Common myeloid progenitor, CD34-positive (primary cell): ENCODE data around the gene PLG.
"Not testable (repeated sequence)": the region's sequence is repeated elsewhere in the genome, so short reads cannot be mapped to it uniquely, and the experiment has no call there.

Experiments used
- CTCF ChIA-PET: fragments of 350-600 bp; sonication (Branson Sonifier 250); formaldehyde crosslinking; loops from one replicate; lab custom pipeline; 2021; ENCODE audit warnings: antibody characterized with exemption; lab: Charles Lee
- POLR2A ChIA-PET: fragments of 350-600 bp; sonication (Branson Sonifier 250); formaldehyde crosslinking; loops from one replicate; lab custom pipeline; 2021; ENCODE audit warnings: antibody characterized with exemption; lab: Charles Lee
- DNase-seq, 3 donors: peaks; one replicate each; pipeline versions ENCODE4 v3.0.0 to v3.0.0-alpha.2; 2013
- H3K27ac ChIP-seq, 2 experiments: 1 replicate in 1 of 2; 2 replicates in 1 of 2; pipeline ENCODE4 v1.7.0; 2013; ENCODE audit warnings: inconsistent platforms in 2 of 2, low read length in 2 of 2, mild to moderate bottlenecking in 2 of 2, low read depth in 1 of 2, moderate library complexity in 1 of 2; ENCODE audit not compliant: severe bottlenecking in 2 of 2, insufficient read depth in 1 of 2, poor library complexity in 1 of 2
- H3K27me3 ChIP-seq, 5 experiments: replicated peaks in 2 of 5; 1 replicate in 3 of 5; 2 replicates in 2 of 5; pipeline versions ENCODE4 v1.6.1 to v1.7.0; 2013; ENCODE audit warnings: low read length in 4 of 5, mild to moderate bottlenecking in 2 of 5, moderate library complexity in 2 of 5, inconsistent platforms in 1 of 5; ENCODE audit not compliant: insufficient read depth in 5 of 5, control insufficient read depth in 4 of 5
- H3K36me3 ChIP-seq, 4 experiments: 1 replicate in 2 of 4; 2 replicates in 2 of 4; pipeline versions ENCODE4 v1.6.1 to v1.7.0; 2013; ENCODE audit warnings: low read length in 3 of 4, control low read depth in 1 of 4, mild to moderate bottlenecking in 1 of 4; ENCODE audit not compliant: control insufficient read depth in 4 of 4, insufficient read depth in 4 of 4
- H3K4me1 ChIP-seq, 4 experiments: 1 replicate in 3 of 4; 2 replicates in 1 of 4; pipeline versions ENCODE4 v1.6.1 to v1.7.1; 2013; ENCODE audit warnings: low read length in 3 of 4, mild to moderate bottlenecking in 3 of 4, control low read depth in 1 of 4, inconsistent platforms in 1 of 4, moderate library complexity in 1 of 4; ENCODE audit not compliant: control insufficient read depth in 4 of 4, insufficient read depth in 4 of 4; ENCODE audit errors: control extremely low read depth in 1 of 4
- H3K4me3 ChIP-seq, 7 experiments: 1 replicate in 4 of 7; 2 replicates in 3 of 7; pipeline versions ENCODE4 v1.5.1 to v1.7.0; 2013; ENCODE audit warnings: mild to moderate bottlenecking in 7 of 7, low read length in 6 of 7, moderate library complexity in 6 of 7, inconsistent platforms in 2 of 7, low read depth in 2 of 7, control low read depth in 1 of 7; ENCODE audit not compliant: insufficient read depth in 4 of 7, control insufficient read depth in 1 of 7; ENCODE audit errors: extremely low read depth in 1 of 7
- H3K9me3 ChIP-seq, 5 experiments: 1 replicate in 4 of 5; 2 replicates in 1 of 5; pipeline versions ENCODE4 v1.6.1 to v1.7.1; 2013; ENCODE audit warnings: low read length in 4 of 5, mild to moderate bottlenecking in 2 of 5, inconsistent platforms in 1 of 5, low read depth in 1 of 5, moderate library complexity in 1 of 5; ENCODE audit not compliant: control insufficient read depth in 4 of 5, insufficient read depth in 2 of 5; ENCODE audit errors: control extremely low read depth in 1 of 5
- WGBS: methylation state at CpG from one replicate; pipeline ENCODE4 v1.1.5; 2013; ENCODE audit not compliant: insufficient coverage; 5-methylcytosine and 5-hydroxymethylcytosine counted together

The PLG gene

DNA sequence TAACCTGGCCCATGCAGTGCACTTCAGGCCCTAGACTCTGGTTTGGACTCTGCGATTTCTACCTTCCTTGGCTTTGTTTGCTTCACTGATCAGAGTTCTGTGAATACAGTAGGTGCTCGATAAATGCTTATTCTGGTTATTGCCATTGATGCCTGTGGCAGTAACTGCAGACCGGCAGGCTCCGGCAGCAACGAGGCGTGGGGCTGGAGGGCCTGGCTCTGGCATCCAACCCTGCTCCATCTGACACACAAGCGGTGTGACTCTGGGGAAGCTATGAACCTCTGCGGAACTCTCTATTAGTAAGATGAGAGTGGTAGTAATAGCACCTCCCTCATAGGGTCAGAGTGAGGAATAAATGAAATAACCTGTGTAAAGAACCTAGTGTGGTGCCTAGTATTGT, 66.1 kb downstream of the PLG start:
- H3K27ac ChIP-seq, result no peak overlapping the region
- ChIA-PET POLR2A (no interaction called here), CTCF (interaction anchor here (1.2 kb wide), 1 partner anchor 30 kb away, joined by 3 read pairs; no protein-coding TSS in a partner anchor)
- no peak for DNase-seq
- no peak overlapping the region for H3K4me3 ChIP-seq
- H3K36me3 ChIP-seq, result no peaks in the 10 kb centered on the region
- H3K9me3 ChIP-seq, result no peaks in the 10 kb centered on the region
- peaks cover 0 to 6% (median 5%) of the 10 kb centered on the region in 4 experiments for H3K4me1 ChIP-seq
- 80% methylated on average over 1 of the region's 8 CpGs for WGBS
- H3K27me3 ChIP-seq, result peaks cover 0 to 31% (median 9%) of the 10 kb centered on the region in 5 experiments

DNA sequence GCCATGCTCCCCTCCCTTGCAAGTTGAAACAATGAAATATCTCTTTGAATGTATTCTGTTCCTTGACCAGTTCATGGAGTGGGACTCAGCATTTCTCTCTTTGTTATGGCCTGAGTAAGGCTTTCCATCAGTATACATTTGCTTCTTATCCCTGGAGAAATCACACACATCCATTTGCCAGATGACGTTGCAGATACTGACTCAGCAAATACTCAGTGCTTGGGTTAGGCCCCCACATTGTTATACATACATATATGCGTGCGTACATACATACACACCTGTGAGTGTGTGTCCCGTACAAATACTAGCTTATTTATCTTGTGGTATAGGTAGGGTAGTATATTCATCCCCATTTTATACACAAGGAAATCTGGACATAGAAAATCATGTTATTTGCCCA, 72.4 kb downstream of the PLG start:
- H3K27ac ChIP-seq, result no peak overlapping the region
- DNase-seq, result no peak
- no peaks in the 10 kb centered on the region for H3K36me3 ChIP-seq
- no peak overlapping the region for H3K4me3 ChIP-seq
- no peaks in the 10 kb centered on the region for H3K27me3 ChIP-seq
- ChIA-PET POLR2A (no interaction called here), CTCF (no interaction called here)
- H3K9me3 ChIP-seq, result peaks cover 0 to 2% (median 0%) of the 10 kb centered on the region in 5 experiments
- no peaks in the 10 kb centered on the region for H3K4me1 ChIP-seq
- 90% methylated on average over 1 of the region's 4 CpGs for WGBS

DNA sequence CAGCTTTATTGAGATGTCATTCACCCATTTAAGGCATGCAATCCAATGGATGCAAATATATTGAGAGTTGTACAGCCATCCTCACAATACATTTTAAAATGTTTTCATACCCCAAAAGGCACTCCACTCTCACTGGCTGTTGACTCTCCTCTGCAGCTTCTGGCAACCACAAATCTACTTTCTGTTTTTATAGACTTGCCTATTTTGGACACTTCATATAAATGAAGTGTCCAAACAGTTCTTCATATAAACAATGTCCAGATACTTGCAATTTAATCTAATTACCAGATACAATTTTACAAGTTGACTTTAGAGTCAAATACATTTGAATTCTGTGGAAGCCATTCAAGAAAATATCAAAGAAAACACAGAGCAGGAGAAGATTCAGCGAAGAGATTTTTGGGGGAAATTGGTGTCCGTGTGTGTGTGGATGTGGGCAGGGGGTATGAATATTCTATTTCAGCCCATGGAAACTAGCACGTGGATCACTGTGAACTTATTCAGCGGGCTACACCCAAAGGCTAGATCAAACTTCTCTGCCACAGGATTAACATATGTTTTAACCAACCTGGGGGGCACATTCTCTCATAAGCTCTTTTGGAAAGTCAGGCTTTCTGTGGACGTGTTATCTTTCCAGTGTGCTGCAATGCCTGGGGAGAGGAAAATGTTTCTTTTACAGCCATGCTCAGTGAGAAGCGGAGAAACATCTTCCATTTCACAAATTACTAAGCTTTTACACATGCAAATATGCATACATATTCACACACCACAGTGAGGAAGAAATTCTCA, 73.9 kb downstream of the PLG start:
- WGBS, result 100% methylated on average over 1 of the region's 6 CpGs
- Histone ChIP-seq H3K9me3 (peaks cover 0 to 2% (median 0%) of the 10 kb centered on the region in 5 experiments), H3K27me3 (no peaks in the 10 kb centered on the region), H3K4me1 (no peaks in the 10 kb centered on the region), H3K27ac (no peak overlapping the region), H3K4me3 (no peak overlapping the region), H3K36me3 (no peaks in the 10 kb centered on the region)
- CTCF ChIA-PET, result no interaction called here
- POLR2A ChIA-PET, result no interaction called here
- DNase-seq, result no peak

GRCh38 chr6:160779095-160779494, 77.1 kb downstream of the PLG start:
- H3K36me3 ChIP-seq, POLR2A ChIA-PET, H3K27ac ChIP-seq, H3K9me3 ChIP-seq, CTCF ChIA-PET, DNase-seq, H3K4me3 ChIP-seq, H3K27me3 ChIP-seq, H3K4me1 ChIP-seq: not testable (repeated sequence)
- 98% methylated on average over 6 of the region's 6 CpGs for WGBS

DNA sequence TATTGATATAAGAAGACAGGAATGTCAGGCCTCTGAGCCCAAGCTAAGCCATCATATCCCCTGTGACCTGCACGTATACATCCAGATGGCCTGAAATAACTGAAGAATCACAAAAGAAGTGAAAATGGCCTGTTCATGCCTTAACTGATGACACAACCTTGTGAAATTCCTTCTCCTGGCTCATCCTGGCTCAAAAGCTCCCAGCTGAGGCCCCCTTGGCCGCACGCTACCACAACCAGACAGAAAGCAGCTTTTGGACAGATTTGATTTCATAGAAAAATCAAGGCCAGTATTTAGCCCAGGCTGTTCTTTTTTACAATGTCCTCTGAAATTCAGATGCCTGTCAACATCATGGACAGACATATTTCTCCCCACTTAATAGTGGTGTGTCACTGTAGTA, 78.6 kb downstream of the PLG start:
- CTCF ChIA-PET, H3K9me3 ChIP-seq, POLR2A ChIA-PET, H3K4me3 ChIP-seq, H3K4me1 ChIP-seq, DNase-seq, H3K27ac ChIP-seq, H3K36me3 ChIP-seq, H3K27me3 ChIP-seq: not testable (repeated sequence)
- no CpG with 5 or more reads among the region's 3 CpGs for WGBS

- WGBS, result 92% methylated on average over 4 of the region's 4 CpGs
- no peak for DNase-seq
- POLR2A ChIA-PET, result no interaction called here
- Histone ChIP-seq H3K4me1 (no peaks in the 10 kb centered on the region), H3K27me3 (no peaks in the 10 kb centered on the region), H3K36me3 (no peaks in the 10 kb centered on the region), H3K9me3 (peaks cover 0 to 2% (median 0%) of the 10 kb centered on the region in 5 experiments), H3K4me3 (no peak overlapping the region), H3K27ac (no peak overlapping the region)
- CTCF ChIA-PET, result no interaction called here
These were observed 79.3 kb downstream of the PLG start for GRCh38 chr6:160781298-160781697.

DNA sequence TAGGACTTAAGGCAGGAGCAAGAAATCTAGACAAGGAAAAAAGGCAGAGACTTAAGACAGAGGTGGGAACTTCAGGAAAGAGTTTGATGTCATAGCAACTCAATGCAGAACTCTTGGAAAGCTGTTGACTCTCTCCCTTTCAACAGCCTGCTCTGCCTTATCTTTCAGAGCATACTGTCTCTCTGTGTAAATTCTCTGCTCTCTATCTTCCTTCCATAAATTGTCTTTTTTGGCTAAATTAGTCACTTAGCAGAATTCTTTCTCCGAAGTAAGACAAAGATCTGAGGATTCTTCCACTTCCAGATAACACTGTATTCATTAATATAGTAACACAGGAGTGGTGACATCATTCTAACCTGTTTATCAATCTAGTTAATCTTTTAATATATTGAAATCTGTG, 80.2 kb downstream of the PLG start:
- ChIA-PET CTCF (no interaction called here), POLR2A (no interaction called here)
- H3K4me3 ChIP-seq, result no peak overlapping the region
- H3K27me3 ChIP-seq, result no peaks in the 10 kb centered on the region
- H3K27ac ChIP-seq, result no peak overlapping the region
- H3K4me1 ChIP-seq, result no peaks in the 10 kb centered on the region
- no CpG with 5 or more reads among the region's 1 CpG for WGBS
- no peak for DNase-seq
- peaks cover 0 to 2% (median 0%) of the 10 kb centered on the region in 5 experiments for H3K9me3 ChIP-seq
- no peaks in the 10 kb centered on the region for H3K36me3 ChIP-seq
